Stimulated activated CD8-positive, alpha-beta memory T cell treated with anti-CD3 and anti-CD28 coated beads, Interleukin-7, amount 100 ng/mL, for 24 hours (primary cell): ENCODE measurements around the gene C4orf17.
"Not testable (repeated sequence)": the region's sequence is repeated elsewhere in the genome, so short reads cannot be mapped to it uniquely, and the experiment has no call there.

Source experiments
- DNase-seq: peaks from one replicate; pipeline ENCODE4 v3.0.0-alpha.2; 2020; ENCODE audit warnings: low read depth

The C4orf17 gene

GRCh38 chr4:99510721-99511120 lies at the start of gene C4orf17:
Gene C4orf17 (plus strand): TSS chr4:99511021. CDS start chr4:99513082, 2,061 bp downstream.
- no peak for DNase-seq

GRCh38 chr4:99461623-99462401 lies 49.0 kb upstream of the C4orf17 start:
- no peak for DNase-seq

- no peak for DNase-seq
Measured at GRCh38 chr4:99462875-99463464, 47.9 kb upstream of the C4orf17 start.

- DNase-seq: no peak
Measured at GRCh38 chr4:99463566-99463965, 47.3 kb upstream of the C4orf17 start.

- no peak for DNase-seq
Measured at GRCh38 chr4:99467887-99468286, 42.9 kb upstream of the C4orf17 start.

GRCh38 chr4:99468889-99469288 lies 41.9 kb upstream of the C4orf17 start:
- no peak for DNase-seq

GRCh38 chr4:99471349-99471748 lies 39.5 kb upstream of the C4orf17 start:
- no peak for DNase-seq

GRCh38 chr4:99471896-99472295 lies 38.9 kb upstream of the C4orf17 start:
- no peak for DNase-seq

- DNase-seq: no peak
Measured at GRCh38 chr4:99473131-99473530, 37.7 kb upstream of the C4orf17 start.

- no peak for DNase-seq
Measured at GRCh38 chr4:99483636-99484035, 27.2 kb upstream of the C4orf17 start.

- DNase-seq: no peak
Measured at GRCh38 chr4:99485212-99485611, 25.6 kb upstream of the C4orf17 start.

GRCh38 chr4:99486648-99487047 lies 24.2 kb upstream of the C4orf17 start:
- not testable (repeated sequence) for DNase-seq

GRCh38 chr4:99490286-99490685 lies 20.5 kb upstream of the C4orf17 start:
- no peak for DNase-seq

GRCh38 chr4:99504804-99505502 lies 5.9 kb upstream of the C4orf17 start:
- no peak for DNase-seq

- no peak for DNase-seq
Measured at GRCh38 chr4:99506781-99507180, 4.0 kb upstream of the C4orf17 start.

GRCh38 chr4:99507349-99507748 lies 3.5 kb upstream of the C4orf17 start:
- no peak for DNase-seq

- no peak for DNase-seq
Measured at GRCh38 chr4:99507762-99508161, 3.1 kb upstream of the C4orf17 start.

GRCh38 chr4:99518601-99519295 lies 7.9 kb downstream of the C4orf17 start:
- no peak for DNase-seq

- DNase-seq: no peak
Measured at GRCh38 chr4:99529228-99529627, 18.4 kb downstream of the C4orf17 start.

- no peak for DNase-seq
Measured at GRCh38 chr4:99529956-99530355, 19.1 kb downstream of the C4orf17 start.

GRCh38 chr4:99534699-99535098 lies 23.9 kb downstream of the C4orf17 start:
- not testable (repeated sequence) for DNase-seq

- DNase-seq: no peak
Measured at GRCh38 chr4:99536271-99536670, 25.4 kb downstream of the C4orf17 start.
